DMS 273 (cell line): ENCODE data around the gene CACNA1A.
"Not testable (repeated sequence)": the region's sequence is repeated elsewhere in the genome, so short reads cannot be mapped to it uniquely, and the experiment has no call there.

Experiments
- DNase-seq: peaks from one replicate; lab custom pipeline; 2025; ENCODE audit not compliant: unreplicated experiment; lab: John Stamatoyannopoulos, UW

CACNA1A gene

DNA sequence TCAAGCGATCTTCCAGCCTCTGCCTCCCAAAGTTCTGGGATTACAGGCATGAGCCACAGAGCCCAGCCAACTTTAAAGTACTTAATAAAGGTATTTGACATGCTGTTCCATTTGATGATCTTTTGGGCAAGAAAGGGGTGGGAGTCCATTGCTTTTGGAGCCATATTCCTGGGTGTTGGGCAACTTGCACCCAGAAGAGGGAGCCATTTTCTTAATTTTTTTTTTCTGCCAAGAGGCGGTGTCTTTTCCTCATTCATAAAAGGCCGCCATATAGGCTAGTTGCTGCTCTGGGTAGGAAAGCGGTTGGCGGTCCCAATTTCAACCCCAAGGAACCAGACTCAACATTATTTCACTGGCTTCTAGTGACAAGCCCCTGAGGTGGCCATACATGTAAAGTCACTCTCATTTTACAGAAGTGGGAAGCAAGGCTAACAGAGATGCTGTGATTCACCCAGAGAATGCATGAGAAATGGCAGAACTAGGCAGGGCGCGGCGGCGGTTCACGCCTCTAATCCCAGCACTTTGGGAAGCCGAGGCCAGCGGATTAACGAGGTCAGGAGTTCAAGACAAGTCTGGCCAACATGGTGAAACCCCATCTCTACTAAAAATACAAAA lies 139.6 kb downstream of the CACNA1A start:
- peak; percentile 64 for DNase-seq

DNA sequence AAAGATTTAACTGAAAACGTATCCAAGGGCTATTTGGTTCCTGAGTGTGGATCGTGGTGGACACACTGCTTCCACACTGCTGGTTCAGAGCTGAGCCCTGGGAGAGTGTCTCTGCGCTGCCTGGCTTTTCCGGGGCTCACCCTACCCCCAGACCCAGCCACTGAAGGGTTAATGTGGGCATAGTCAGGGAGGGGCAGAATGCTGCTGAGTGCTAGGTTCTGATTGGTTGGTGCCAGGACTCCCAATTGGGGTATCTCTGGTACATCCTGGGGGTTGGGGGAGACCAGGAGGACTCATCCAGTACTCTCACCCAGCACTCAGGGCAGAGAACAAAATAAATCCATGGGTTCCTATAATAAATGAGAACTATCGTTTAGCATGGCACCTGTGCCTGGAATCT lies 142.3 kb downstream of the CACNA1A start:
- no peak for DNase-seq

DNA sequence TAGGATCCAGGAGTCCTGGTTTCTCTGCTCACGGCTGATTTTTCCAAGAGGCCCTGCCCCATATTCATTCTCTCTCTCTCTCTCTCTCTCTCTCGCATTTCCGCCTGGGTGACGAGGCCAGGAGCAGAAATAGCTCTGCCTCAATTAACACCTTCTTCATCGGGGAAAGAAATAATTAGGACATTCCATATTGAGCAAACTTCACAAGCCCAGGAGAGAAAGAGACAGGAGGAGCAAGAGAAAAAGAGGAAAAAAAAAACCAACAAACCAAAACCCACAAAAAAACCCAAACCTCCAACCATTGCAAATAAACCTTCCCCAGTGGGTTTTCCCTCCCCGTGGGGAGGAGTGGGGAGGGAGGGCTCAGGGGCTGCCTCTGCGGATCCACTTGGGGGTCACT lies 143.0 kb downstream of the CACNA1A start:
- DNase-seq, result no peak

DNA sequence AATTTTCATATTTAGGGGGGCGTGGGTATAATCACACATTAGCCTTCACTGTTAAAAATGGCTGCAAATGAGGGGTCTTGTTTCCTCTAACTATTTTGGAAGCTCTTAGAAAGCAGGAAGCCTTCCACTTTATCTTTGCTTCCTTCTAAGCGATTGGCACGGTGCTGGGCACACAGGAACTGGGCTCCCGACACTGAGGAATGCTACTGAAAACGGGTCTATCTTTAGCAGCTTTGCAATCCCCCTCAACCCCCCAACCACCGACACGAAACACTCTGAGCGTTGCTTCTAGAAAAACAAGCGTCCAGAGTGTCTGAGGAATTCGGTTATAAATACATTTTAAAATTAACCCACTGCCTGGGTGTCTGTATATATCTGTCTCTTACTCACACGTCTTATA lies 143.6 kb downstream of the CACNA1A start:
- DNase-seq, result no peak

DNA sequence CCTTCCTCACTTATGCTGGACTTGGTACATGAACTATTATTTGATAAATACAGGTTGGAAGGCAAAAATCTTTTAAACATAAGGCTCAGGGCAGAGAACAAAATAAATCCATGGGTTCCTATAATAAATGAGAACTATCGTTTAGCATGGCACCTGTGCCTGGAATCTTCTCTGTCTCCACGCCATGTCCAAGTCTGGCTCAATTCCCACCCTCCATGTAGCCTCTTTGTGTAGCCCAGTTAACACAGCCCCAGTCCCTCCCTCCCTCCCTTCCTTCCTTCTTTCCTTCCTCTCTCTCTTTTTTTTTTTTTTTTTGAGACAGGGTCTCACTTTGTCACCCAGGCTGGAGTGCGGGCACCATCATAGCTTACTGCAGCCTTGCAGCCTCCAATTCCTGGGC lies 144.6 kb downstream of the CACNA1A start:
- DNase-seq, result not testable (repeated sequence)

DNA sequence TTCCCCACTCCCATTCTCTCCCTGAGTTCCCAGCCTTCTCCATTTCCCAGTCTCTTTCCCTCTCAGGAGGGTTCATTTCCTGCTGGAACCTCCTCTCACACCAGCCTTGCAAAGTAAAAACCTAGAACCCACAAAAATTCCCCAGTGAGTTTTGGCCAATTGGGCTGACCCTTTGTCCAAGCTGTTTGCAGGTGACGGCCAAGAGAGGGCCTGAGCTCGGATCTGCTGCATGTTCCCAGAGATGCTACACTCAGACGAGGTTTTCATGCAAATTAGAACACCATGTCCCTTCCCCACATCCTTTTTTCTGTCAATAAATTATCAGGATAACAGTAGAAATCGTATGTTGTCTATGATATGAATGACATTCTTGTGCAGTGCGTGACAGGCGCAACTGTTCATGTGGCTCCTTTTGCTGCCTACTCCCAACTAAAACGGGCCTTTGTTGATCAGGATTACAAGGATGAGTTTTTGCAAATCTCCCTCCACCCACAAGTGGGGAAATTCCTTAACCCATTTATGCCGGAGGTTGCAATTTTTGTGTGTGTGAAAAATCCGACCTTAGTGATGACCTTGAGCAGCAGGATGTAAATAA lies 149.5 kb downstream of the CACNA1A start:
- no peak for DNase-seq

DNA sequence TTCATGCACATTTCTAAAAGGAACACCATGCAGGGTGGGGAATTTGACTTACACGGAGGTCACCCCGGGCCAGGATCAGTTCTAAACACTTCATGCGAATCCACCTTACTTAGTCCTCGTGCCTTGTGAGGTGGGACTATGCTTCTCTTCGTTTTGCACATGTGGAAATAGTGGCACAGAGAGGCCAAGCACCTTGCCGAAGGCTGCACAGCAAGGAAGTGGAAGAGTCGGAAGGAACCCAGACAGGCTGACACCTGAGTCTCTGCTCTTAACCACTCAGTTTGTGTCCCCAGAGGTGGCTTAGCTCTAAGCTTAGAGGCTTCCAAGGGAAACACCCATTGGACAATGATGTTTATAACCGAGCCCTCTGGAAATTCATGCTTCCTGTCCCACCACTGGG lies 150.1 kb downstream of the CACNA1A start:
- no peak for DNase-seq

DNA sequence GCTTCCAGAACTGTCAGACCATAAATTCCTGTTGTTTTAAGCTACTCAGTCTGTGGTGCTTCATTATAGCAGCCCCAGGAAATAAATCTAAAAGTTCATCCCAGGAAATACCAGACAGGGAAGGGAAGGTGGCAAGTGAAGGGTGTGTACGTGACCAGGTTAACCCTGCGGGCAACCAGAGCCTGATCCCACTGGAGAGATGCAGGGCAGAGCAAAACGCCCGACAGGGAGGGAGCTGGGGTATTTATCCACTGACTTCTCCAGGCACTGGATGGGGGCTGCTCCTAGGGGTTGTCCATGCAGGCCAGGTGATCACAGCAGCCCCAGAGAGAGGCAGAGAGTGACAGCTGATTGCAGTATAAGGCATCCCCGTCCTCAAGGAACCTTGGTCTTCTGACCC lies 150.9 kb downstream of the CACNA1A start:
- no peak for DNase-seq

DNA sequence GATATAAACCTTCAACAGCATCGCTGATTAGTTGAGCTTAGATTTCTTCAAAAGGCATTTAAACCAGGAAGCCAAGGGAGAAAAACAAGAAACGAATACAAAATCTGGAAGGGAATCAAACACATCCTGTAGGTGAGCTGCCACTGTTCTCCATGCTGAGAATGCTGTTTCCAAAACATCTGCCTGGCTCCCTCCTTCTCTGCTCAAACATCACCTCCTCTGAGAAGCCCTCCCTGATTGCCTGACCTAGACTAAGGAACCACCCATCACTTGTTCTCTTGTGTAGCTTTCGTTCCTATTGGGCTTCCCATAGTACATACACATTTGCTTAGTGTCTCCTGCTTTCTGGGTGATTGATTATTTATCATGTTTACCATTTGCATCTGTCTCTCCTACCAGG lies 152.7 kb downstream of the CACNA1A start:
- no peak for DNase-seq

DNA sequence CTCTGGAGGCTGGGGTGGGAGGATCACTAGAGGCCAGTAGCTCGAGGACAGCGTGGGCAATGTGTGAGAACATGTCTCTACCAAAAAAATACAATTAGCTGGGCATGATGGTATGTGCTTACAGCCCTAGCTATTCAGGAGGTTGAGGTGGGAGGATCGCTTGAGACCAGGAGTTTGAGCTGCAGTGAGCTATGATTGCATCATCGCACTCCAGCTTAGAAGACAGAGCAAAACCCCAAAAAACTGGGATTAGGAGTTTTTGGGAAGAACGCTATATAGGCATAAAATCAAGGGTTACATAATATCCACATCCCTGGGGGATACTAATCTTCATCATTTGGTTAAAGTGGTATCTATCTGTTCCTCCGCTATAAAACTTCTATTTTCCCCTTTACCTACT lies 155.5 kb downstream of the CACNA1A start:
- DNase-seq, result no peak

DNA sequence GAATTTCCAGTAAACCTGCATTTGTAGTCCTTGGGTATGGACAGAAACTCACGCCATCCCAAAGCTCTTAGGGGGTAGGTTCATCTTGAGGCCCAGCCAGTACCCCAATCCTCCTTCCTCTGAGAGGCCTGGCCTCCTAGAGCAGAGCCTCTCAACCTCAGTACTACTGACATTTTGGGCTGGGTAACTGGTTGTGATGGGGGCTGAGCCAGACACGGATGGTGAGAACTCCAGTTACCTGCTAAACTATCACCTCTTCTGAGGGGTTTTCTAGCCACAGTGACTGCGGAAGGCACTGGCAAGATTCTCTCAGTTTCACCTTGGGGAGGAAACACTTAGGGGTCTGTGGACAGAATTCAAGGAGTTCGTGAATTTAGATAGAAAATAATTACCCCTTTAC lies 156.2 kb downstream of the CACNA1A start:
- DNase-seq, result no peak

DNA sequence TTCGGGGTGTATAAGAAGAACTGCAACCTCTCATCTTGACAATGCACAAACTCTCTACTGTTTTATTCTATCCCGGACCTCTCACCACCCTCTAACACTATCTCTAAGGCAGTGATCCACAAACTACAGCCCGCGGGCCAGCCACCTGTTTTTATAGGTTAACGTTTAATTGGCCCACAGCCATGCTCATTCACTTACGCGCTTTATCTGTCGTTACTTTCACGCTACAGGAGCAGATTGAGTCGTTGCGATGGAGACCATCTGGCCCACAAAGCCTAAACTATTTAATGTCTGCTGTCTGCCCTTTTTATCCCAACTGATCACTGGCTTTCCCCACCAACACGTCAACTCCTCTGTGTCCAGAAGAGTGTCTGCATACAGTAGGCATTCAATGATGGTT lies 158.9 kb downstream of the CACNA1A start:
- DNase-seq, result peak; percentile 92

DNA sequence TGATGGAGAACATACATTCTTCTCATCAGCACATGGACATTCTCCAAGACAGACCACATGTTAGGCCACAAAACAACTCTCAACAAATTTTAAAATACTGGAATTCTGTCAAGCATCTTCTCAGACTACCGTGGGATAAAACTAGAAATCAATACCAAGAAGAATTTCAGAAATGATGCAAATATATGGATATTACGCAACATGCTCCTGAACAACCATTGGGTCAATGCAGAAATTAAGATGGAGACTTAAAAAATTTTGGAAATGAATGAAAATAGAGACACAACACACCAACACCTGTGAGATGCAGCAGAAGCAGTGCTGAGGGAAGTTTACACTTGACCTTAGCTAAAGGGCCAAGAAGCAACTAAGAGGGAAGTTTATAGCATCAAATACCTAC lies 162.8 kb downstream of the CACNA1A start:
- no peak for DNase-seq

DNA sequence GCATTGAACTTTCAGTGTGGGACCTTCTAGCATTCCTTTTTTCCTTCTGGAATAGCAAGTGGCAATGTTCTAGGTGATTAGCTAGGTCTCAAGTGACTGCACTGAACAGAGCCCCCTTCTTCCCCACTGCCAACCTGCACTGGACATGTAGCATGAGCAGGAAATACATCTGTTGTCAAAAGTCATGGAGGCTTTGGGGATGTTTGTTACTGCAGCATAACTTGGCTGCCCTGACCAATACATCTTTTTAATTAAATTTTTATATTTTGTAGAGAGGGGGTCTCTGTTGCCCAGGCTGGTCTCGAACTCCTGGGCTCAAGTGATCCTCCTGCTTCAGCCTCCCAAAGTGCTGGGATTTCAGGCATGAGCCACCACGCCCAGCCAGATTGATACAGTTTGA lies 163.6 kb downstream of the CACNA1A start:
- DNase-seq, result no peak

DNA sequence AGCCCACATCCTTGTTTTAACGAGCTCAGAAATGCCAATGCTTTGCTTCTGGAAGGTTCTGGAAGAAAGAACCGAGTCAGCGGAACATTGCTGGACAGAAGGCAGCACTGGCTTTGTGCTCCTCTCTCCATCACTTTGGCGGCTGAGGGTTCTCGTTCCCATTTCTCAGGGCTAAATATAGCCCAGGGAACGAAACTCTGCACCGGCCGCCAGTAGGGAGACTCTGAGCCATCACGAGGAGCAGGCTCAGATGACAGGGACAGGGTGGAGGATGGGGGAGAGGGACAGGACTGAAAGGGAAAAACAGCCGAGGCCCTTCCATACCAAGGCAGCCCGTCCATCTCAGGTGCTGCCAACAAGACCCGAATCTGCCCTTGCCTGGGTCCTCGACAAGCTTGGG lies 166.4 kb downstream of the CACNA1A start:
- DNase-seq, result no peak

DNA sequence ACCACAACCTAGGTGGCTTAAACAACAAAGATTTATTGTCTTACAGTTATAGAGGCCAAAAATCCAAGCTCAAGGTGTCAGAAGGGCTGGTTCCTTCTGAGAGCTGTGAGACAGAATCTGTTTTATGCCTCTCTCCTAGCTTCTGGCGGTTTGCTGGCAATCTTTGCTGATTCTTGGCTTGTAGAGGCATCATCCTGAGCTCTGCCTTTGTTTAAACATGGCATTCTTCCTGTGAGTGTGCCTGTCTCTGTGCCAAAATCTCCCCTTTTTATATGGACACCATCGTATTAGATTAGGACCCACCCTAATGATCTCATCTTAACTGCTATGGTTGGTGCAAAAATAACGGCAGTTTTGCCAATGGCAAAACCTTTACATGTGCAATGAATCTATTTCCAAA lies 169.1 kb downstream of the CACNA1A start:
- no peak for DNase-seq

DNA sequence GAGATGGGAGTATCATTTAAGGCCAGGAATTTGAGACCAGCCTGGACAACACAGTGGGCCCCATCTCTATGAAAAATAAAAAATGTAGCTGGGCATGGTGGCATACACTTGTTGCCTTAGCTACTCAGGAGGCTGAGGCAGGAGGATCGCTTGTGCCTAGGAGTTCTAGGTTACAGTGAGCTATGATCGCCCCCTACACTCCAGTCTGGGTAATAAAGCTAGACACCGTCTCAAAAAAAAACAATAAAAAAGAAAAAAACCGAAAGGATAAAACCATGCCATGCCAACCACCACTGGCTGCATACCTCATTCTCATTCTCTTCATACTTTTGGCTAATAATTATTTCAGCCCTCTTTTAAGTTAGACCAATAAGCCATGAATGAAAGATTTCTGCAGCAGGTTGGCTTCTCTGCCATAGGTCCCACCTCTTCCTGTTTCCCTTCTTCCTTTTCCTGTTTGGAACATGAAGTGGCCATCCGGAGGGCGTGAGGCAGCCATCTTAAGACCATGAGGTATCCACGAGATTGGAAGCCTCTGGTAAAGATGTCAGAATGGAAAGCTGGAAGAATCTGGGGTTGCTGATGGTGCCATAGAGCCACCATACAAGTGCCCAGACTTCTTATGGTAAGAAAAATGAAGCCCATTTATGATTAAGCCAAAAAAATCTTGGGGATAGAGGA lies 171.3 kb downstream of the CACNA1A start:
- peak; percentile 16 for DNase-seq

DNA sequence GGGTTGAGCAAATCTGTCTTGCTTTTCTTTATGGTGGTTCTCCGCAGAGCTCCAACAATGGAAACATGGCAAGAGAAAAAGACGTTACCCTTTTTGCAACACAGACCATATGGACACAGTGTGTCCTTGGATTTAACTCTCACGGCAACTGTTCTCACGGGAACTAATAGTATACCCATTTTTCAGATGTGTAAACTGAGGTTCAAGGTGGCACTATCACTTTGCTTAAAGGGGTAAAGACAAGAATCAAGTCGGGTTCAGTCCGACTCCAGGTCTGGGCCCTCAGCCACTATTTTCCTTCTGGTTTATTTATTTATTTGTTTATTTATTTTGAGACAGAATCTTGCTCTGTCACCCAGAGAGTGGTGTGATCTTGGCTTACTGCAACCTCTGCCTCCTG lies 176.0 kb downstream of the CACNA1A start:
- DNase-seq, result no peak

DNA sequence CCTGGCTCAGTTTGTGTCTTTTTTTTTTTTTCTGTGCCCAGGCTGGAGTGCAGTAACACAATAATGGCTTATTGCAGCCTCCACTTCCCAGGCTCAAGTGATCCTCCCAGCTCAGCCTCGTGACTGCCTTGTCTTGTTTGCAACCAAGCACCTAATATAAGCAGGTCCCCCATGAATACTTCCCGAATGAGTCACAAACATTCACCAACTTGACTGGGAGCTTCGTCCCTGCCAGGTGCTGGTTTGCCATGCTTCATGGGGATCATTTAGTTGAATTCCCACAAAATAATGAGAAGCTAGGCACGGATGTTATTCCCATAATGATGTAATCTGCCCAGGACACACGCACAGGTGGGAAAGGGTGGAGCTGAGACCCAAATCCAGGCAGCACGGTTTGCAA lies 176.5 kb downstream of the CACNA1A start:
- DNase-seq, result no peak

DNA sequence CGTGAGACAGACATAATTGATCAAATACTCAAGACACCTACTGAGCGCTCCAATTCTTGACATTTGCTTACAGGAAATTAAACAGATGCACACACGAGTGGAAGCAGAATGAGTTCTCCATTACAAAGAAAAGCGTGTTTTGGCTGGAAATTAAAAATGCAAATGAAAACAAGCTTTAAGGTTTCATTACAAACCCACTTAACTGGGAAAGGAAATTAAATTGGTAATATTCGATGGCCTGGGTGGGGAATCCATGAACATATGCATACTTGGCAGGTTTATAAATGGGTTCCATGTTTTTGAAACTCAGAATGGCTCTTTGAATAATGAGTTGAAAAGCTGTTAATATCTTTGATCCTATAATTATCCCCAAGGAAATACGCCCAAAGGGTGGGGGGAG lies 178.0 kb downstream of the CACNA1A start:
- no peak for DNase-seq

DNA sequence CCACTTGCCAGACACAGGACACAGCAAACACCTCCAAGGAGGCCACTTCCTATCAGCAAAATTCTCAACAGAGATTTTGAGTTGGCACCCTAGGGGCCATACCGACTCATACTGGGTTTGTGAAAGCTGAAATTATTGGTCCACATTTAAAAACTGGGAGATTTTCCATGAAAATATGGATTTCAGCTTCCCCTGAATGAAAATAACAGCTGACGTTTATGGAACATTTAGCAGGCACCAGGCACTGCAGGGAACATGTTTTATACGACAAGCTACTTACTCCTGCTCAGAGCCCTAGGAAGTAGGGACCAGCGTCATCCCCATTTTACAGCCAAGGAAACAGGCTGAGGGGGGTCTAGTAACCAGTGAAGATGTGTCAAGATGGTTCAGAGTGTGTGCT lies 186.8 kb downstream of the CACNA1A start:
- DNase-seq, result no peak

DNA sequence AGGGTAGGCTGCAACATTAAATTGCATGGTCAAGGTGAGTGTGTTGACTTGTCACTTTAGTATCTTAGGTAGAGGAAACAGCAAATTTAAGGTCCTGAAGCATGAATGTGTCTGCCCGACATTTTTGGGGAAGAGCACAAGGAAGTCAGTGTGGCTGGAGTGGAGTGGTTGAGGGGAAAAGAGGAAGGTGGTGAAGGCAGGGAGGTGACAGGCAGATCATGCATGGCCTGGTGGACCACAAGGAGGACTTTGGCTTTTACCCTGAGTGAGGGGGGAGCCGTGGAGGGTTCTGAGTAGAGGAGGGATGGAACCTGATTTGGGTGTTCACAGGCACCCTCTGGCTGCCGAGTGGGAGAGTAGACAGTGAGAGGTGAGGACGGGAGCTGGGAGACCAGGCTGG lies 188.1 kb downstream of the CACNA1A start:
- no peak for DNase-seq

DNA sequence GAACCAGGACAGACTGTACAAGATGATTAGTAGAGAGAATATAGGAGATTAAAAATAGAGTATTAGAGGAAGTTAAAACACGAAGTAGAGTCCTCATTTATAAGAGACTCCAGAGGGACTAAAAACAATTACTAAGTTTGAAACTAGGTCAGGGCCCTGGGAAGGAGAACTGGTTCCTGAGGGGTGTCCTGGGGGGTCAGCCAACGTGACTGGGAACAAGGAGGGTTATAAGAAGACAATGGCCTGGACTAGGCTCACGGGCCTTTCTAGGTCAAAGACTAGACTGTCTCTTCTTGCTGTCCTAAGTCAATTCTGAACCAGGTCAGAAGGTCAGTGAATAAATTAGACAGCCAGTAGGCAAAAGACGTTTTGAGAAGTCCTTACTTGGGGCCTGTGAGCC lies 190.8 kb downstream of the CACNA1A start:
- DNase-seq, result no peak
